Left forelimb (tissue), 1 donor: ENCODE data around the gene PCDHB16.

ENCODE experiments used
- DNase-seq: peaks from one replicate; pipeline ENCODE4 v3.0.0-alpha.2; 2018; ENCODE audit warnings: low spot score

Gene PCDHB16

DNA sequence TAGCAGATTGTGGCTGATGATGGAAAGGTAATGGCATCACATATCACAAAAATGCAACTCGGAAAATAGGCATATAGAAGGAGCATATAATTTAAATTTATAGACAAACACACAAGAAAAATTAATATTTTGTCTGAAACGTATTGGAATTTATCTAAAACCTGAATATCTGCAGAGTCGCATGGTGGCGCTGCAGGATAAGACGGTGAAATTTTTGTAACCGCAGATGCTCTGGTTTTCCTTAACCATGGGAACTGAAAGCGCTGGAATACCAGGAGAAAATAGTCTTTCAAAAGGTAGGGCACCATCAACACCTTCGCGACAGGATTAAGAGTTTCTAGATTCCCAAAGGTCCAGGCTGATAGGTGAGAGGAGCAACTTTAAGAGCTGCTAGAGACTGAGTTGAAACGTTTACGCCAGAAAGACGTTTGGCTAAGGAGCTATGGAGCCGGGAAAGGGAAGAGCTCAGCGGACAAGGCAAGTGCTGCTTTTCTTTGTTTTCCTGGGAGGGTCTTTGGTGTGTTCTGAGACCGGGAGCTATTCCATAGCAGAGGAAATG is 52.0 kb downstream of the PCDHB16 start:
- DNase-seq = no peak
